UCSD-AML1 (cell line): ENCODE data around the gene ATP9A.
A peak's percentile ranks its signal among the peaks of the same experiment; 100 is the strongest.

Source experiments
- DNase-seq: peaks from one replicate; lab custom pipeline; 2025; ENCODE audit not compliant: unreplicated experiment; lab: John Stamatoyannopoulos, UW

Gene ATP9A

DNA sequence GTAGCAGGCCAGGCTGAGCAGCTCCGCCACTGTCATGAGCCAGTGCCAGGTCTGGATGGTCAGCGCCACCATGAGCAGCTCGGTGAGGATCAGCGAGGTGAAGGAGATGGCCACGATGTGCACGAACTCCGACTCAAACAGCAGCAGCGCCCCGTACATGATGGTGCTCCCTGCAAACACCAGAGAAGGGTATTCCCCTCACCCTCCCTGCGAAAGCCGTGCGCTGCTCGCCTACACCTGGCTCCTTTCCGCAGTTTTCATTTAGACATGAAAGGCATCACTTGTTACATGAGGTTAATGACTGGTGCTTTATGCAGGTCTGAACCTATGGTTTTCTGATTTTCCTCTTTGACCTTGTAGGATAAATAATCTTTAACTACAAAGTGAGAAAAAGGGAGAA, 163.3 kb downstream of the ATP9A start:
- no peak for DNase-seq

DNA sequence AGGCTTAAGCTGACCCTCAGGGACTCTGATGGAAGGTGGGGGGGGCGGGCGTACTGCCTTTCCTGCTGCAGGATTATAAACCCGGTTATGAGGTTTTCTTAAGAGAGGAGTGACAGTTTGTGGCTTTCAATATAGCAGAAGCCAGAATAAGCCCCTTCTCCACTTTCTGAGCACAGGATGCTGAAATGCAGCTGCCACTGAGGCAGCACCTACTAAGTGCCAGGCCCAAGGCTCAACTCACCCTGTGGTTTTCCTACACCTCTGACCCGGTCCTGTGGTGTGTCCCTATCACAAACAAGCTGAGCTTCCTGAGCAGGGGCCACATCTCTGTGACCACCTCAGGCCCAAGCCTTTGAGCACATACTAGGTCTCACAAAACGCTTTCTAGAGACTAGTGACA, 166.1 kb downstream of the ATP9A start:
- DNase-seq, result no peak

DNA sequence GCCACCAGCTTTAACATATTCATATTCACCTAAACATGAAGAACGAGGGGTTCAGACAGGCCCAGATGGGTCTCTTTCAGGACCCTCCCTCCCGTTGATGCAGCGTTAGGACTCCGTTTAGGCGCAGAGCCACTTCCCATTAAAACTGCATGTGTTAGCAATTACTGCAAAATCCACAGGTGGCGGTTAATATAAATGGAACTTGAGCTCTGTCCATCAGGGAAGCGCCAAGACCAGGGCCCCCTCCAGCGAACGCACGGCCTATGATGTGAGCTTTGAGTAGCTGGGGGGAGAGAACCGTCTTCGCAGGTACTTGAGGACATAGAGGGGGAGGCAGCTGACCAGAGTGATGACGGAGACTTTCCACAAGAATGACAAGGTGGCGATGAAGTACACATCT, 167.2 kb downstream of the ATP9A start:
- no peak for DNase-seq

DNA sequence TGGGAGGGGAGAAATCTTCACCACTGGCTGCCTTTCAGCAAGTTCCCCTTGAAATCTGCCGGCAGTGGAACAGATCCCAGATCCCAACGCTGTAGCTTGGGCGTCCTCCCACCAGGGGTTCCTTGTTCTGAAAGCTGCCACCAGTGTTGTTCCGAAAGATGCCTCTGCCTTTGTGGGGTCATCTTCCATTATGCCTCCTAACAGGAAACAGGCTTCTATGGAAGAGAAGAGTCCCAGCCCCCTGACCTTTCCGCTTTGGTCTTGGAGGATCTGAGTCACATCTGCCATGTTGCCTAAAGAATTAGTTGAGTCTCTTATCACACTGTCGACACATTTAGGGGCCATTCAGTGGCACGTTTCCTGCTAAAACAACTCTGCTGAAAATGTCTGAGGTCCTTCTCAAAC, 168.2 kb downstream of the ATP9A start:
- DNase-seq, result no peak

DNA sequence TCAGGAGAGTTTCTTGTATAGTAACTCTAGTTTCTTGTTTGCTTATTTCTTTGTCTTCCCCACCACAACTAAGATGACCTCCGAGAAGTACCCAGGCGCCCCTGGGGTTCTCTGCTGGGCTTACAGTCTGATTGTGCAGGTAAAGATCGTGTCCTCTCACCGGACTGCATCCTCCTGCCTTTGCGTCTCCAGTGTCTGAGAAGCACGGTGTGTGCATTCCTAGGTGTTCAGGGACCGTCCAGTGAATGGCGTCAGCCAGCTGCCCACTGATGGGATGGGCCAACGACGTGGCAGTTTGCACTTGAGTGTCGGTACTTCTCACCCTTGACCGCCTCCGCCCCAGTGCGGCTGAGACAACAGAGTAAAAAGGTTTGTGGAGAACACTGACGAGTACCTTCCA, 169.6 kb downstream of the ATP9A start:
- no peak for DNase-seq

DNA sequence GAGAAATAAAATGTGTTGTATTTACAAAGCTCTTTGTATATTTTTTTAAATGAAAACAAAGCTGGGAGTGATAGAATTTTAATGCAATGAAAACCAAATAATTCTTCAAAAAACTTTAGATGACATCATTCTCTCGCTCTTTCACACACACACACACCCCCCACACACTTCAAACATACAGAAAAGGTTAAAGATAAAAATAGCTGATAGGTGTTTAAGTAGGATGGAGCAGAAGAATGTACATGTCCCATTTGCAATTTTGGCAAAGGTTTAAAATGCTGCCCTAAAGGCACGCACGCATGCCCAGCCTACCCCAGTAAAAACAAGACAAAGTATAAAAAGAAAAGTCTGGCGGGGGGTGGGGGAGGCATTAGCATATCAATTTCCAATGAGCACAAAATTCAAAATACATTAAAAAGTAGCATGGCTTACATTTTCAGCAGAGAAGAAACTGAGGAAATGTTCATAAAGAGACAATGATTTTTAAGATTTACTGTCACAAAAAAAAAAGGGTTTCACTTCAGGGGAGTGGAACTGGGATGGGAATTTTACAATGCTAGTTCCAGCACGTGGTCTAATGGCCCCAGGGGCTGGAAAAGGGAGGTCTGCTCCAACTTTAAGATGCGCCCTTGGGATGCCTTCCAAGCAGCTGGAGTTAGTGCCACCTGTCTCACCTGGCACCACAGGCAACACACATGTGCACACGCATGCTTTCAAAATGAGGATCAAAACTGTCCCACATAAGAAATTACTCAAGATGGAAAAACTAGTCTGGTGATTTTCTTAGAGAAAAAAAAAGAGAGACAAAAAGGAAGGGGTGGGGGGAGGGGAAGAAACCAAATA, 170.6 kb downstream of the ATP9A start:
- DNase-seq, result no peak

DNA sequence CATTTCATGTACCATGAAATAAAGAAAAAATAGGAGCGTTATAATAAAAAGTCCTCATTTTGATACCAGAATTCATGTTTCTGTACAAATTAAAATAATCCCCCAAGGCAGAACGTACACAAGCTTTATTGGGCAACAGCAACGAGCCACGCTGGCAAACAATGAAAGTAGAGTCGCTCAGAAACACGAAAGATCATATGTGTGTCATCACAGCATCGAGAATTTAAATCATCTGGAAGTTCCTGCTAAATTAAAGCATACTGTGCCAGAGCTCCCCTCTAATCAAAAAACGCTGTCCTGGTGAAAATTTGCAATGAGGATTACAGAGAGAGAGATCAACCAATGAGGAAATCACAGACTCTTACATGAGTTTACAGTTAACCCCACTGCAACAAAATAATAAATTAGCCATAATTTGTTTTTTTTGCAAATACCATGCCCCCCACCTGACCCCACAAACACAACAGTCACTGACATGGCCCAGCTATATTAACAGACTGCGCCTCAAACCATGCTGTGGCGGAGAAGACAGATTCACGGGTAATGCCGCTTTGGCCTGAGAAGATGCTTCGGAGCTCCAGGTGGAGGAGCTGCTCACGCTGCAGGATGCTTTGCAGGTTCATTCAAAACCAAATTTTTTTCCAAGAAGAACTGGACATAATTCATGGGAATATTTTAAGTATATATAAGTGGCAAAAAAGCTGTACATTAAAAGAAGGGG, 171.4 kb downstream of the ATP9A start:
- DNase-seq, result no peak

DNA sequence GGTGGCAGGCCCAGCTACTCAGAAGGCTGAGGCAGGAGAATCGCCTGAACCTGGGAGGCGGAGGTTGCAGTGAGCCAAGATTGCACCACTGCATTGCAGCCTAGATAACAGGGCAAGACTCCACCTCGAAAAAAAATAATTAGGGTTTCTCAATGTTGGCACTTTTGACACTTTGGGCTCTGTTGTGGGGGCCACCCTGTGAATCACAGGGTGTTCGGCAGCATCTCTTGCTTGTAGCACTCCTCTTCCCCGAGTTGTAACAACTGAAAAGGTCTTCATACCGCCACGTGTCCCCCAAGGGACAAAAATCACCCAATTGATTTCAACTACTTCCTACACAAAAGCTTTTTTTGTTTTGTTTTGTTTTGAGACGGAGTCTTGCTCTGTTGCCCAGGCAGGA, 172.4 kb downstream of the ATP9A start:
- no peak for DNase-seq

DNA sequence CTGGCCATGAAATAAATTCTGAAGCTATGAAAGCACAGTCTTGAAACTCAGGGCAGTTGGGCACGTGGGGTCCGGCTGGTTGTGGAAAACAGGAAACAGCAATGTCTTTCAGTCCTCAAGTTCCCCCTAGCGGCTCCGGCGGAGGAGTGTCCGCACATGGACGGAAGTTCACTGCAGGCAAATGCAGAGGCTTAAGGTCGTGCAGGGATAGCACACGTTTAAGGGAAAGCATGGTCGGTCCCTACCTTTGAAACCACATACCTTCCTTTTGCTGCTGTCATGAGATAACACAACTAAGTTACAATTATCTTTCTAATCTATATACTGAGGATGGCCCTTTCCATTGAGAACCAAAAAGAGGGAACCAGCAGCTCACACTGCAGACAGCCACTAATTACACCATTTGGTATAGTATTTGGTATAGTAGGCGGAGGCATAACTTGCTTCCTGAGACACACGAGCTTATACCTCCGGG, 173.1 kb downstream of the ATP9A start:
- peak; percentile 86 for DNase-seq

DNA sequence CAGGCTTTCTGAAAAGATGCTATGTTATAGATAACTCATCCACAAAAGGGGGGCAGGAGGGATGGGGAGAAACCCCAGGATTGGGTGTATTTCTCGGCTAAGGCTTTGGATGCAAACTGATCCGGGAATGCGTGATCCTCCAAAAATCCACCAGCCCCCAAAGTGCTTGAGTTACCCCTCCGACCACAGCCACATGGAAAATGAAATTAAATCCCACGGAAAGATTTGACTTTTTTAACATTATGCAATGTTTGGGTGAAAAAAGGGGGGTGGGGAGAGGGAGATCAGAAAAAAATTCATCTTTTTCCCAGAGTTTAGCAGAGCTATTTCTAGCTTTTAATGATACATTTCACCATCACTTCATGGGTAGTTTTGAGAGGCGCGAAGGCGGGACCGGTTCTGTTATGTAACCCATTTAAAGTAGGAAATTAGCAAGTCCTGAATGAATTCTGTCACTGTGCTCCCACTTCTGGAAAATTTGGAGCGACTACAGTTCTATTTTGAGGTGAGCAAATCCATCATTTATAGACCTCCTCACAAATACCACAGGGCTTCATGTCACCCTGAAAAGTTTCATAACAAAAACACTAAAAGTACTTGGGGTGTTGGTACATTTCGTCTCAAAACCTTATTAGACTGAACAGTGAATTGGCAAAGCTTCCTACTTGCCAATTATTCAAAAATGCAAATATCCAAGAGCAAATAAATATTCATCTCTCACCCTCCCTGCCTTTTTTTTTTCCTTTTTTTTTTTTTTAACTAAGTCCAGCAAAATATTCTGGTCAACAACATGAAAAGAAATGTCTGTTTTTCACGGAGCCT, 173.7 kb downstream of the ATP9A start:
- DNase-seq, result no peak

DNA sequence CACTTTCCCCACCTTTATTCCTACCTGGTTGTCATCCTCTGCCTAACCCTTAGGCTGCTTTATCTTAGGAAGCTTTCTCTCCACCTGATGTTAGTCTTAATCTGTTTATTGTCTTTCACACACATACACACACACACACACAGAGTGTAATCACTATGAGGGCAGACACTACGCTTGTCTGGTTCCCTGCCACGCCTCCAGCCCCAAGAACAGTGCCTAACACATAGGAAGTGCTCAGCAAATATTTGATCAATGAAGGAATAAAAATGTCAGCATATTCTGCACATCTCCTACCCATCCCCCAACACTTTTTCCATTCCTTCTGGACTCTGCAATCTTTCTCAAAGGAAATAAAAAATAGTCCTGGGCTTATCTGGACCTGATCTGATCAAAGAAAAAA, 174.6 kb downstream of the ATP9A start:
- no peak for DNase-seq

DNA sequence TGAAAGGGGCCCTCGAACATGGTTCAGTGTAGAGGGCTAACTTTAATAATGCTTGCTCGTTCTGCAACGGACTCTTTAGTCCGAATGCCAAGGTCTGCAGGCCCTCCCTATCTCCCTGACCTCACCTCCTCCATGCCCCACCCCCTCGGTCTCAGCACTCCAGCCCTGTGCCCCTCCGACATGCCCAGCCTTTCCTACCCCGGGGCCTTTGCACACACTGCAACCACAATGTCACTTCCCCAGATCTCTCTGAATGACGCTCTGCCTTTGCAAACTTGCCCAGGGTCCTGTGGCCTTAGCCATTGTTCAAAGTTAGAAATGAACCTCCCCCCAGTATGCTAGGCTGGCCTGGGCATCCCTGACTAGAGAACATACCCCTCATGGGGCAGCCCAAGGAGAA, 175.6 kb downstream of the ATP9A start:
- DNase-seq, result no peak

DNA sequence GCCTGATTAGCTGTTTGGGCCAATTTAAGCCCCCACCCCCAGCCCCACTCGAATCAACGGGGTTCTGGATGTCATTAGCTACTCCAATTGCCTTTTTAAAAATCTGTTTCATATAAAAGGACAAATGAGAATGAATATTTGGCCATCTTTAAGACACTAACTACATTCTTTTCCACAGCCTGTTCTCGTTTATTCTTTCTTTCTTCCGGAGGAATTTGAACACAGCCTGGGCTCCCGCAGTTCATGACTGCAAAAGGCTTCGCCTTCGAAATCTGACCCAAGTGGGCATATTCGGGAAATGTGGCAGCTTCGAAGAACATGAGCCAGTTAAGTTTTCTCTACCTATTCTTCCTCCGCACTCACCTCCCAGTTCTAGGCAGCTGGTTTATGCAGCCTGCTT, 176.3 kb downstream of the ATP9A start:
- no peak for DNase-seq

DNA sequence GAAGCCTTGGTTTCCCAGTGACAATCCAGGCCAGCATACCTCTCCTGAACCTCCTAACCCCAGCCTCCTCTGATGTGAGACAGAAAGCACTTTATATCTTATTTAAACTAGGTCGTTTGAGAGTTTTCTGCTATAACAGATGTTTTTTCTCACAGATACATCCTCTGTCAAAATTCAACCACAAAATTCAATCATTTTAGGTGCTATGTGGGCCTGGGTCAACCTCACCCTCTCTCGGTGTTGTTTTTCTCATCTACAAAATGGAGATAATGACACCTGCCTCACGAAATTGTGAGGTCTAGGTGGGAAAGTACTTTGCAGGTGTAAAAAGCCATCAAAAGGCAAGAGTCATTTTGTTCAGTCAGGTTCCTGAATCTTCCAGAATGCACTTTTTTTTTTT, 179.4 kb downstream of the ATP9A start:
- no peak for DNase-seq

DNA sequence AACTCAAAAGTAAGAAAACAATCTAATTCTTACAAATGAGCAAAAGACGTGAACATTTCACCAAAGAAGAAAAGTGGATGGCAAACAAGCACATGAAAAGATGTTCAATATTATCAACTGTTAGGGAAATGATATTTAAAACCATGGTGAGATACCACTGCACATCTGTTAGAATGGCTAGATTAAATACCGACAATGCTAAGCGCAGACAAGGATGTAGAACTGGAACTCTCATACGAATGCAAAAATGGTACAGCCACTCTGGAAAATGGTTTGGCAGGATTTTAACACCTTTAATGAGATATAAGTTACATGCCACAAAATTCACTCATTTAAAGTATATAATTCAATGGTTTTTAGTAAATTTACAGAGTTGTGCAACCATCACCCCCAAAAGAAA, 181.0 kb downstream of the ATP9A start:
- no peak for DNase-seq

DNA sequence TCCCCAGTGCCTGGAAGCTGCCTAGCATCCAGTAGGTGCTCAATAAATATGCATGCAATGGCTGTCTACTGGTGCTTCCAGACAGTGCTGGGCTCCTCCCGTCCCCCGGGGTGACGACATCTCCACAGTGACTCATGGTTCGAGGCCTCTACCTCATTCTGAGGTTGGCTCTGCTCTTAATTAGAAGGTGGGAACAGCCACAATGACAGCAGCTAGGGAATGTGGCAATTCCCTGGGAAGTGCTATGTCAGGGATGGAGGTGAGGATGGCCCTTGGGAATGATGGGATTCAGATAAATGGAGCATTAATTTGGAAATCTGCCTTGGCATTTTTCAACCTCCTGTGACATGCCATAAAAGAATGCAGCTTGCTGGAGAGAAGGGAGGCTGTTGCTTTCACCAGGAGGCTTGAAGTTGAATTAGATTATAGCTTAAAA, 182.2 kb downstream of the ATP9A start:
- no peak for DNase-seq

DNA sequence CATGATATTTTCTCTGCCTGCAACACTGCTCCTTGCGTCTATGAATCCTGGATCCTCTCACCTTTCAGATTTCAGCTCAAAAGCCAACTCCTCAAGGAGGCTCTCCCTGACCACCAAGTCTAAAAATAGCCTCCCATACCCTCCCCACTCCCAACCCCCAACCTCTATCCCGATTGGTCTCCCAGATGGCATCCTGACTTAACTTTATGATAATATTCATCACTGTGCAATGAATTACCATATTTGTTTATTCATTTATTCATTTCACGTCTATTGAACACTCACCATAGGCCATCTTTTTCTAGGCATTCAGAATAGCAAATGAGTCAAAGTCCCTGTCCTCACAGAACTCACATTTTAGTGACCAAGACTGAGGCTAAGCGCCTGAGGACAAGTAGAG, 183.0 kb downstream of the ATP9A start:
- no peak for DNase-seq

DNA sequence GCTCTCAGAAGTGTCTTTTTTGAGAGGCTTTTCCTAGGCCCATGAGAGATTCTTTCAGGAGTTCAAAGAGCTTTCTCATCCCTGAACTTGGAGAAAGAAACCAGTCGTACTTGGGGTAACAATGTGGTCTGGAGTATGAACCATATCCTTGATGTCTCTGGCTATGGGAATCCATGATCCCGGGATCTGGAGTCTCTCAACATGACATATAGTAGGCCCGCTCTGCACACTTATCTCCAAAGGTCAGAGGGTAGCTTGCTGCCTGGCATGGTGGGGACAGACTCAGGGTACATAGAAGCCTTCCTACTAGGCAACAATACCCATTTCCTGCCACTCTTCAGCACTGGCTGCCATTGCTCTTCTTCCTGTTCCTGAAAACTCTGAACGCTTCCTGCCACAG, 183.5 kb downstream of the ATP9A start:
- peak; percentile 32 for DNase-seq

DNA sequence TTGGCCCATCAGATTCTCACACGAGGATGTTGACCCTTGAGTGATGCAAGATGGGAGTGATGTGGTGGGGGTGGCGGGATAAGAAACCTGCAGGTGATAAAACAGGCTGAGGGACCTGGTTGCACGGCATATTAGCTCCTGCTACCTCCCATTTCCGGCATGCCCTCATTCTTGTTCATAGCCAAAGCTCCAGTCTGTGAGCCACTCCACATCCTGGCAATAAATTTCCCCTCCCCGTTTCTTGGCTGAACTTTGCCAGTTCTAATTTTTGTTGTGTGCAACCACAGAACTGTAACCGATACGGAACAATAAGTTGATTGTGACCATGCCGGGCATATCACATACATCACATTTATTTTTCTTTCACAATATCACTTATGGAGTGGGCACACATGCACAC, 184.1 kb downstream of the ATP9A start:
- DNase-seq, result no peak

DNA sequence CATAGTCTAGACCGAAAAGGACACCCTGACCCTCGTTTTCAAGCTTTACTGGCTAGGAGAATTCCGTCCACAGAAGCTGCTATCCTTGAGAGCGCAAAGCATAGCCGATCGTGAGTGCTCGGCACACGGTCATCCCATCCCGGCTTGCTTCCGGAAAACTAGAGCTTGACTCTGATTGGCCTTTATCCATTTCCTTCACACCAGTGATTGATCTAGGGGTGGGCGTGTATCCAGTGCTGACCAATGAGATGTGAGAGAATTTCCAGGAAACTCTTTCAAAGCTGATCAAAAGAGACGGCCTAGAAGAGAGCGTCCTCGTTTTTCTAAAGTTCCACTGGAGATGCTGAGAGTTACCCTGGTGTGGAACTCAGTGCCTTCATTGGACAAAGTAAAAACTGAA, 184.7 kb downstream of the ATP9A start:
- DNase-seq, result no peak

DNA sequence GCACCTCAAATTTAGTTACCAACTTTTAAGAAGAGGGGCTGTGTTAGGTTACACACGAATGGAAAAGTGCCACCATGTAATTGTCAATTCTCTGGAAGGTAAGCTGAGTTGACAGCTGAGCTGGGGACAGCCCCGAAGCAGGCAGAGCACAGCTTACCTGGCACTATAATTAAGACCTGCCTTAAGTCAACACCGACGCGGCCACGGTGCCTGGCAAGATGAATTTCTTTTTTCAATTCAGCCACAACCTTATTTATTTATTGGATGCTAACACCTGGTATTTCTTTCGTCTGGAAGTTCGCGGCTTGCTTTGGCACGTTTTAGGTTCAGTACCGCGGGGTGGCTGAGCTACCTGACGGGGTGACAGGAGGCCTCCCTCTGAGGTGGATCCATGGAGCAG, 185.1 kb downstream of the ATP9A start:
- no peak for DNase-seq

DNA sequence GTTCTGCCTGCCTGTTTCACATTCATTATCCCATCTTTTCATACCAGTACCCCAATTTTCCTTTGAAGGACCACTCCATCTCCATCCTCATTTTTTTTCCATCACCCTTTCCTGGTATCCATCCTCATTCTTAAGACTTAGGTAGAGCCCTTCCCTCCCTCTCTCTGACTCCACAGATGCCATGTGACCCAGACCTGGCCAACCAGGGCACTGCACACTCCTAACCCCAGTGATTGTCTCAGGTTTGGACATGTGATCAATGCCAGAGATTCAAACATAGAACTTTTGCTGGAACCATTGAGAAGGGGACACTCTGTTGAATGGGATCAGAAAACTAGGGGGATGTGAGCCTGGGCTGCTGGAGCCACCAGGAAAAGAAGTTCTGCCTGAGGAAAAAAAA, 186.6 kb downstream of the ATP9A start:
- DNase-seq, result no peak
